Stomach (tissue), 4 donors: Measurements from ENCODE around the gene SYNDIG1.

Source experiments
- POLR2A ChIP-seq, 4 donors: fragments of 450-650 bp; IDR thresholded peaks; one replicate each; pipeline ENCODE4 v1.6.1; 2016; ENCODE audit warnings: antibody characterized with exemption in 4 of 4, control low read depth in 2 of 4, mild to moderate bottlenecking in 1 of 4, moderate library complexity in 1 of 4
- TF ChIP-seq, protein P1 (sequence below), 7 experiments: fragments of 450-650 bp in 4 of 7; fragments of 200-600 bp in 3 of 7; sonication (generic) in 3 of 7; IDR thresholded peaks; one replicate each; pipeline ENCODE4 v1.5.1; 2016 to 2019; ENCODE audit warnings: antibody characterized with exemption in 7 of 7, control low read depth in 2 of 7, mild to moderate bottlenecking in 1 of 7

- TF ChIP-seq, protein P1, sequence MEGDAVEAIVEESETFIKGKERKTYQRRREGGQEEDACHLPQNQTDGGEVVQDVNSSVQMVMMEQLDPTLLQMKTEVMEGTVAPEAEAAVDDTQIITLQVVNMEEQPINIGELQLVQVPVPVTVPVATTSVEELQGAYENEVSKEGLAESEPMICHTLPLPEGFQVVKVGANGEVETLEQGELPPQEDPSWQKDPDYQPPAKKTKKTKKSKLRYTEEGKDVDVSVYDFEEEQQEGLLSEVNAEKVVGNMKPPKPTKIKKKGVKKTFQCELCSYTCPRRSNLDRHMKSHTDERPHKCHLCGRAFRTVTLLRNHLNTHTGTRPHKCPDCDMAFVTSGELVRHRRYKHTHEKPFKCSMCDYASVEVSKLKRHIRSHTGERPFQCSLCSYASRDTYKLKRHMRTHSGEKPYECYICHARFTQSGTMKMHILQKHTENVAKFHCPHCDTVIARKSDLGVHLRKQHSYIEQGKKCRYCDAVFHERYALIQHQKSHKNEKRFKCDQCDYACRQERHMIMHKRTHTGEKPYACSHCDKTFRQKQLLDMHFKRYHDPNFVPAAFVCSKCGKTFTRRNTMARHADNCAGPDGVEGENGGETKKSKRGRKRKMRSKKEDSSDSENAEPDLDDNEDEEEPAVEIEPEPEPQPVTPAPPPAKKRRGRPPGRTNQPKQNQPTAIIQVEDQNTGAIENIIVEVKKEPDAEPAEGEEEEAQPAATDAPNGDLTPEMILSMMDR (IDR thresholded peaks at IDR 0.05) = no peak
- no peak for TF ChIP-seq POLR2A (IDR thresholded peaks at IDR 0.05)
Observed at GRCh38 chr20:24425523-24426135, 43.8 kb upstream of the SYNDIG1 start.
